GM21515 (cell line): ENCODE measurements around the gene MGST2.
A peak's percentile ranks its signal among the peaks of the same experiment; 100 is the strongest.
"Not testable (repeated sequence)": the region's sequence is repeated elsewhere in the genome, so short reads cannot be mapped to it uniquely, and the experiment has no call there.

Experiments used
- ATAC-seq: cut with Tn5 transposase; IDR thresholded peaks from one replicate; pipeline ENCODE4 v1.9.1; 2021; ENCODE audit not compliant: unreplicated experiment

Gene MGST2

GRCh38 chr4:139665690-139666529, at the start of gene MGST2:
TSS of gene MGST2 (plus strand) at chr4:139665819. CDS start at chr4:139666020, 201 bp downstream.
- ATAC-seq, result peak; percentile 87

DNA sequence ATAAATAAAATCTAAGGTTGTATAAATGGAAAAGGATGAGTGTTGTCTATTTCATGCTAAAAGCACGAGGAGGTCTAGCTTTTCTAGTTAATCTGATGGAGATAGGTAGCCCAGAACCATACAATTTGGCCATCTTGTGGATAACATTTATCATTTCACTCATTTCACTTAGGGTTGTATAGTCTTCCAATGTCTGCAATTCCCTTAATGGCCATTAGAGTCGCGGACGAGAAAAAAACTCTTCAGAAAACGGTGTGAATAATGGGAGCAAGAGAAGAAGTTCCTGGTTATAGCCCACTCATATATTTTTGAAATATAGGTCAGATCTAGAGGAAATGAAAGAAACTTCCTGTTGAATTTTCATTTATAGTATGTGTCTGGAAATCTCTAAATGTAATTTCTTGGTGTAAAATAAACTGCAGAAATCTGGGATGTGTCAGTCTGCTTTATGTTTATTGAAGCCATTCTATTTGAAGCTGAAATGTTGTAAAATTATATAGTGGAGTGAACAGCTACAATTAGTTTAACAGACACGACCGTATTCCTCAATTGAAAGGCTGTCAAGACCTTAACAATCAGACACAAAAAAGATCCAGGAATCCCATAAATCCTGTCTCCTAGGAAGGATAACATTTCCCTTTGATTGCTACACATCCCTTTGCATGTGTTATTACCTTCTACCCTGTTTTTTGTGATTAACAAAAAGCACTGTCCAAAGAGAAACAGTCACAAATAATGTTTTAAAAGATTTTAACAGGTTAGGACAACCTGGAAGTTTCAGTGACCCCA, 47.7 kb upstream of the MGST2 start:
- no peak for ATAC-seq

GRCh38 chr4:139619644-139620043, 46.0 kb upstream of the MGST2 start:
- ATAC-seq, result peak; percentile 74

DNA sequence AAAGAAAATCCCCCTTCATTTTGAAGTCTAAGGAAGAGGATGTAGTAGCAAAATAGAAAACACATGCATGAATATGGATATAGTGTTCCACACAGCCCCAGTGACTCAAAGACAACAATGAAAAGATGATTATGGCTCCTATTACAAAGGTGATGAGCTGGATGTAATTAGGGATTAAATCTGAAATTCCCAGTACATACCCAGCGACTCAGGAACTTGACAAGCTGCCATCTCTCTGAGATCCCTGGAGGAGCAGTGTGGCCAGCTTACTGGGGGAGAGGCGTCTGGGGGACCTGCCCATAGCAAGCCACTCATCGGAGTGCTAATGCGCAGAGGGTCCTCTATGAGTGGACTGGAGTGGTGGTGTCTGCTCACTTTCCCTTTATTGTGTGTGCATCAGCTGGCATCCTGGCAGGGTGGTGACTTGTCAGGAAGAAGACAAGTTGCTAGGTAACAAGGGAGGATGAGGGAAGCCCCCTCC, 42.7 kb upstream of the MGST2 start:
- no peak for ATAC-seq

DNA sequence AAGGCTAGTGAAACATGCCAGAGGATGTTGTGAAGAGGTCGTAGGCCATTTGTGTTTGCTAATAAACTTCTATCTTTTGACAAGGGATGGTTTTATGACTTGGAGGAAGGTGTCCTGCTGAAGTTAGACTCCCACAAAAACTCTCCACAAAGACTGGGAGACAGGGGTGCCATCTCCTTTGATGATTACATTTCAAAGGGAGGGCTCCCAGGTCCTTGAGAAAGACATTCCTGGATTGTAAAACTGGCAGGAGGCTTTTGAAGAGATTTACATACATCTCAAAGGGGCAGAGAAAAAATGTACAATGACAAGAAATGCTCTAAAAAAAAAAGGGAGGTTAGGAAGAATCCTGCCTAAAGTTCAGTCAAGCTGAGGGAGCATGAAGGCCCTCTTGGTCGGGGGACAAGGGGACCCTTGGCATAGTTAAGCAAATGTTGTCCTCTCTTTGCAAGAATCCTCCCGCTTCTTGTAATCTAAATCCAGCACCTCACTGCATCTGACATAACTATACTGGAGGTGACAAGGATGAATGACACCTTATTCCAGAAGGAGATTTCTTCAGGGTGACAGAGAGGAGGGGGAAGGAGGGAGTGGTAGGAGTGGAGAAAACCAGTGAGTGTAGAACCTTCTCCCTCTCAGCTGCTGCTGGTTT, 41.1 kb upstream of the MGST2 start:
- no peak for ATAC-seq

- ATAC-seq, result no peak
Observed at GRCh38 chr4:139625093-139625455, 40.5 kb upstream of the MGST2 start.

DNA sequence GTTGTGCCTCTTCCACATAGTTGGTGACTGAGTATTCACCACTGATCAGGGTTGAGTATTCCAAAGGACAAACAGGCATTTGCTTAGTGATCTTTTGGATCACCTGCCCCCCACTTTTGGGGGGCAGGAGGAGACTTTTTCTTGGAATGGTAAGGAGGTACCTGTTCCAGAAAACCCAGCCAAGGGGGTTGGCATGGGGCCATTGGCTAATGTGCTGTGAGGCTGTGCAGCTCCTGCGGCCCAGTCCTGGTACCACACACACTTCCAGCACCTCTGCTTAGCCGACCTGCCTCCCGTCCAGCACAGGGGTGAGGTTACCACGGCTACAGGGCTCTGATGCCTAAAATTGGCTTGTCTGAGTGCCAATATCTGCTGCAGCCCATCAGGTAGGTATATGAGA, 40.1 kb upstream of the MGST2 start:
- ATAC-seq, result no peak

DNA sequence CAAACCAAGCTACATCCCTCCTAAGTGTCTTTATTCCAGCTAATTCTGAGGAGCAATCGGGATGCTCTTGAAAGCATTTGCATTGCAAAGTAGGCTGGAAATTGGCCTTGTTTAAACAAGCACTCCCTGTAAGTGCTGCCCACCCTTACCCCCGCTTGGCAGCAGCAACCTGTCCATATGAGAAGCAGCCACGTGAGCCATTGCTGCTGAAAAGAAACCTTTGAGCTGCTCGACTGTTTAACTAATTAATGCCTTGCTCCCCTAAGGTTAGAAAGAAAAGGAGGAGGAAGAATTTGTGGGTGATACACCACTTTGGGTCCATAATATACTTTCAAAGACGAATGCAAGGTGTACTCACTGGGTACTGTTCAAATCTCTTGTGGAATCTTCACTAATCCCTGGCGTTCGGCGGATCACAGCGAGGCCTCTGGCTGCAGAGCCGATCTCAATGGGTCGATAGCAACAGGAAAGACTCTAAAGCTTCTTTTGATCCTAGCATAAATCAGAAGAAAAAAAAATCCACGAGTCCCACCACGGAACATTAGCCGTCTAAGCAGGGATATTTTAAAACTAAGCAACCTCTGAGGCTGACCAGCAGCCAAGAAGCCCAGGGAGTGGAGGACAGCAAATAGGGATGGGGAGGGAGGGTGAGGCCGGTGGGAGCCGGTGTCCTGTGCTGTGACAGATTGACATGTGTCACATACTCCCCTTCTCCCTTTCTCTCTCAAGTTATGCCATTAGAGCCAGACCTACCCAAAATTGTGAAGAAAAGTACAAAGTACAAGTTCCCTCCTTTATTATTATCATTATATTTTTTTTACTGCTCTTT, 37.2 kb upstream of the MGST2 start:
- ATAC-seq, result no peak

- no peak for ATAC-seq
Observed at GRCh38 chr4:139629436-139630125, 36.0 kb upstream of the MGST2 start.

- no peak for ATAC-seq
Observed at GRCh38 chr4:139630126-139630495, 35.5 kb upstream of the MGST2 start.

GRCh38 chr4:139630991-139631390, 34.6 kb upstream of the MGST2 start:
- ATAC-seq, result no peak

DNA sequence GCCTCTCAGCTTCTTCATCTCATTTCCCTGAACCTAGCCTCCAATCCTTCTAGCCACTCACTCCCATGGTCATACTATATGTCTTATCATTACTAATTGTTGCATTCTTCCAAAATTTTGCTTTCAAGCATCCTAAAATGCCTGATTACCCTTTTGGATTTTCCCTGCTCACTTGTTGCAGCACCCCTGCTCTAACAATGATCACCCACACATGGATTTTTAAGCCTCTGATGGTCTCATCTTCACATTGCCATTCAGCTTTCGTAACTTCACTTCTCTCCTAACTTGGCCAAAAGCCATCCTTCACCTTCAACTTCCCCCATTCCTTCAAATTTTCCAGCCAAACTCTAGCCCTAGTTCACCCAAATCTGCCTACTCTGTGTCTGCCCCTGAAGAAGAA, 33.8 kb upstream of the MGST2 start:
- ATAC-seq, result no peak

DNA sequence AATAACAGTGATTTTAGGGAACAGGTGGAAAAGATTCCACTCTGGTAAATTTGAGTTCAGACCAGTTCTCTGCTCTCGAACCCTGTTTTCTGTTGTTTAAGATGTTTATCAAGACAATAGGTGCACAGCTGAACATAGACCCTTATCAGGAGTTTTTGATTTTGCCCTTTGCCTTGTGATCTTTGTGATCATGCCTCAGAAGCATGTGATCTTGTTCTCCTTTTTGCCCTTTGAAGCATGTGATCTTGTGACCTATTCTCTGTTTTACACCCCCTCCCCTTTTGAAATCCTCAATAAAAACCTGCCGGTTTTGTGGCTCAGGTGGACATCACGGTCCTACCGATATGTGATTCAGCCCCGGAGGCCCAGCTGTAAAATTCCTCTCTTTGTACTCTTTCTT, 32.9 kb upstream of the MGST2 start:
- not testable (repeated sequence) for ATAC-seq

DNA sequence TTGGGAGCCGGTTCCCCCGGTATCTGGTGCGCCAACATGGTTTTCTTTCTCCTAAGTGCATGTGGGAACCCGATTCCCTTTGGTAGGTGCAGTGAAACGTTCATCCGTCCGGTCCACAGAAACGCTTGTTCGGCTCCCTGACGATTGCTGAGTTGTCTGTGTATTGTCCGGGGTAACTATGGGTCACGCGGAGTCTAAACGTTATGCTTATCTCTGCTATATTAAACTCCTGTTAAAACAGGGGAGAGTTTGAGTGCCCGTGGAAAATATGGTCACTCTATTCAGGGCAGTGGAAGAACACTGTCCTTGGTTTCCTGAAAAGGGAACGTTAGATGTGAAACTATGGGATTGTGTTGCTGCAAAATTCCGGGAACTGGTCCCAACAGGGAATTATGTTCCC, 32.4 kb upstream of the MGST2 start:
- ATAC-seq, result no peak

- ATAC-seq, result no peak
Observed at GRCh38 chr4:139633661-139634060, 32.0 kb upstream of the MGST2 start.

DNA sequence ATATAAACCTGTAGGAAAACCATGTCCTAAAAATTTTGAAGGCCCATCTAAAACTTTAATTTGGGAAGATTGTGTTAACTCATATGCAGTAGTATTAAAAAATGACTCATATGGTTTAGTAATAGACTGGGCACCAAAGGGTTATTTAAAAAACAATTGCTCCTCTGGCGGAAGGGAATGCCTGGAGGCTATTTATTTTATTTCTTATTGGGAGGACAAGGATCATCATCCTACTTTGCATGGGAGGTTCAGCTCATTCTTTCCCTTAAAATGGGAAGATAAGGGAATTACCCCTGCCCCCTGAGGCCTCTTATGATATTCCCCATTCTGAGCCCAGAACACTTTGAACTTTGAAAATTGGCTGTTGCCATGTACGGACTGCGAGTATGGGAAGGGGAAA, 29.7 kb upstream of the MGST2 start:
- ATAC-seq, result no peak

DNA sequence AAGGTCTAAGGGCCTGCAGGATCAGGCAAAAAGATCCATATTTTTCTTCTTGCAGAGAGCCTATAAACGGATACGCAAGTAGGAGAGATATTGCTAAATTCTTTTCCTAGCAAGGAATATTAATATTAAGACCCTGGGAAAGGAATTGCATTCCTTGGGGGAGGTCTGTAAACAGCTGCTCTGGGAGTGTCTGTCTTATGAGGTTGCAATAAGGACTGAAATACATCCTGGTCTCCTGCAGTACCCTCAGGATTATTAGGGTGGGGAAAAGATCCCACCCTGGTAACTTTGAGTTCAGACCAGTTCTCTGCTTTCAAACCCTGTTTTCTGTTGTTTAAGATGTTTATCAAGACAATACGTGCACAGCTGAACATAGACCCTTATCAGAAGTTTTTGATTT, 27.3 kb upstream of the MGST2 start:
- ATAC-seq, result not testable (repeated sequence)

- ATAC-seq, result no peak
Observed at GRCh38 chr4:139639654-139640053, 26.0 kb upstream of the MGST2 start.

GRCh38 chr4:139641218-139641617, 24.4 kb upstream of the MGST2 start:
- ATAC-seq, result no peak

- ATAC-seq, result no peak
Observed at GRCh38 chr4:139642364-139642763, 23.3 kb upstream of the MGST2 start.
